Liver (tissue), 3 donors: ENCODE data around the gene NR2E1.

ENCODE experiments used
- ATF3 ChIP-seq: IDR thresholded peaks from 2 replicates; pipeline ENCODE4 v1.6.1; 2016; ENCODE audit warnings: antibody characterized with exemption
- CTCF ChIP-seq: fragments of 150-350 bp; IDR thresholded peaks from 2 replicates; pipeline ENCODE4 v1.5.1; 2017; ENCODE audit warnings: improper control_type of control experiment, low read depth, low read length; ENCODE audit not compliant: missing input control
- GABPA ChIP-seq, 2 donors: IDR thresholded peaks in 1 of 2; conservative IDR thresholded peaks in 1 of 2; 2 replicates each; pipeline ENCODE4 v1.6.1; 2016; ENCODE audit warnings: antibody characterized with exemption in 2 of 2, mild to moderate bottlenecking in 1 of 2, moderate library complexity in 1 of 2
- JUND ChIP-seq, 2 donors: IDR thresholded peaks; 2 replicates each; pipeline ENCODE4 v1.6.1; 2016; ENCODE audit warnings: antibody characterized with exemption in 2 of 2
- RAD21 ChIP-seq, 2 donors: IDR thresholded peaks; 2 replicates each; pipeline ENCODE4 v1.6.1; 2016; ENCODE audit warnings: antibody characterized with exemption in 2 of 2, mild to moderate bottlenecking in 2 of 2
- TAF1 ChIP-seq: conservative IDR thresholded peaks from 2 replicates; pipeline ENCODE4 v1.6.1; 2016; ENCODE audit warnings: antibody characterized with exemption, mild to moderate bottlenecking
- YY1 ChIP-seq: IDR thresholded peaks from 2 replicates; pipeline ENCODE4 v1.6.1; 2016; ENCODE audit warnings: antibody characterized with exemption, mild to moderate bottlenecking
- donor health status: healthy.
- donor health status: healthy.

DNA sequence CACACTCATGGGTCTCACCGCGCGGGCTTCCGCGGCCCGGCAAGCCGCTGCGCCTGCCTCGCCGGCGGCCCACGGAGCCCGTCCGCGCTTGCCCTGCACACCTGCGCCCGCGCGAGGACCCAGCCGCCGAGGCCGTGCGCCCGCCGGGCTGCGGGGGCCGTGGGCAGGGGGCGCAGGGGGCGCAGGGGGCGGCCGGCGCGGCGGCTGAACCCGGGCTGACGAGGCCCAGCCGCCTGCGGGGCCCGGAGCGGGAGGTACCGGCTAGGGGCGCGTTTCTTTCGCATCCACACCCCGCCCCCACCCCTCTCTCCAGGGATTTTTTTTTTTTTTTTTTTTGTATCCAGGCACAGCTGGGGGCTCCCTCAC, 47.5 kb upstream of the NR2E1 start:
- TF ChIP-seq TAF1 (no peak), CTCF (no peak), ATF3 (no peak), RAD21 (IDR thresholded peaks at IDR 0.05) (no peak), GABPA (IDR thresholded peaks at IDR 0.05 in 1 of 2, conservative IDR thresholded peaks at IDR 0.05 in 1 of 2) (no peak), YY1 (no peak), JUND (IDR thresholded peaks at IDR 0.05) (no peak)
